Measurements from ENCODE around the gene MRPL12.

The MRPL12 gene

DNA sequence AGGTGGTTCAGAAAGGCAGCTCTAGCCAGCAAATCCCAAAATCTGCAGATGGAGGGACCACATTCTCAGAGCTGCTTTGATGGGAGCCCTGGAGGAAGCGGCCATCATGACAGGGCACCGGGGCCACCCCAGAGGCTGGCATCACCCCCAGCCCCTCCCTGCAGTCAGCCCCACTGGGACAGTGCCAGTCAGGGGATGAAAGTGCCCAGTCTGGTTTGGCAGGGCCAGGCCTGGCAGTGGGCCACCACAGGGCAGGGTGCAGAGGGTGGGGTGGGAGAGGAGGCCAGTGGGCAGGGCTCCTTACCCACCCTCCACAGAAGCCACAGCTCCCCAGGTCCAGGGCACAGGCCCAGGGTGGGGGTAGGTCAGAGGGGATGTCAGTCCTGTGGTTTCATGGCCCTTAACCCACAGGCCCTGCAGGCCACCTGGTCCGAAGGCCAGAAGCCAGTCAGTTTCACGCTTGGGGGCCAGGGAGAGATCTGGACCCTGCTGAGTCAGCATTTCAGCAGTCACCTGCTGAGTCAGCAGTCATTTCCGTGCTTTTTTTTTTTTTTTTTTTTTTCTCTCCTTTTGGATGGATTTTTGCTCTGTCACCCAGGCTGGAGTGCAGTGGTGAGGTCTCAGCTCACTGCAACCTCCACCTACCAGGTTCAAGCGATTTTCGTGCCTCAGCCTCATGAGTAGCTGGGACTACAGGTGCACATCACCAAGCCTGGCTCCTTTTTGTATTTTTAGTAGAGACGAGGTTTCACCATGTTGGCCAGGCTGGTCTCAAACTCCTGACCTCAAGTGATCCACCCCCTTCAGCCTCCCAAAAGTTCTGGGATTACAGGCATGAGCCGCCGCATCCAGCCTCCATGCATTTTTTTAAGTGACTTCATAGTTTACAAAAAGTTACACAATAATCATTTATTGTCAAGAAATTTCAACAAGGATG, 19.3 kb downstream of the MRPL12 start:
- TF ChIP-seq, protein P1, sequence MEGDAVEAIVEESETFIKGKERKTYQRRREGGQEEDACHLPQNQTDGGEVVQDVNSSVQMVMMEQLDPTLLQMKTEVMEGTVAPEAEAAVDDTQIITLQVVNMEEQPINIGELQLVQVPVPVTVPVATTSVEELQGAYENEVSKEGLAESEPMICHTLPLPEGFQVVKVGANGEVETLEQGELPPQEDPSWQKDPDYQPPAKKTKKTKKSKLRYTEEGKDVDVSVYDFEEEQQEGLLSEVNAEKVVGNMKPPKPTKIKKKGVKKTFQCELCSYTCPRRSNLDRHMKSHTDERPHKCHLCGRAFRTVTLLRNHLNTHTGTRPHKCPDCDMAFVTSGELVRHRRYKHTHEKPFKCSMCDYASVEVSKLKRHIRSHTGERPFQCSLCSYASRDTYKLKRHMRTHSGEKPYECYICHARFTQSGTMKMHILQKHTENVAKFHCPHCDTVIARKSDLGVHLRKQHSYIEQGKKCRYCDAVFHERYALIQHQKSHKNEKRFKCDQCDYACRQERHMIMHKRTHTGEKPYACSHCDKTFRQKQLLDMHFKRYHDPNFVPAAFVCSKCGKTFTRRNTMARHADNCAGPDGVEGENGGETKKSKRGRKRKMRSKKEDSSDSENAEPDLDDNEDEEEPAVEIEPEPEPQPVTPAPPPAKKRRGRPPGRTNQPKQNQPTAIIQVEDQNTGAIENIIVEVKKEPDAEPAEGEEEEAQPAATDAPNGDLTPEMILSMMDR (IDR thresholded peaks at IDR 0.05; ENCODE audit: extremely low read depth, missing control alignments) = no peak
- no peak for DNase-seq (ENCODE audit: low spot score)

DNA sequence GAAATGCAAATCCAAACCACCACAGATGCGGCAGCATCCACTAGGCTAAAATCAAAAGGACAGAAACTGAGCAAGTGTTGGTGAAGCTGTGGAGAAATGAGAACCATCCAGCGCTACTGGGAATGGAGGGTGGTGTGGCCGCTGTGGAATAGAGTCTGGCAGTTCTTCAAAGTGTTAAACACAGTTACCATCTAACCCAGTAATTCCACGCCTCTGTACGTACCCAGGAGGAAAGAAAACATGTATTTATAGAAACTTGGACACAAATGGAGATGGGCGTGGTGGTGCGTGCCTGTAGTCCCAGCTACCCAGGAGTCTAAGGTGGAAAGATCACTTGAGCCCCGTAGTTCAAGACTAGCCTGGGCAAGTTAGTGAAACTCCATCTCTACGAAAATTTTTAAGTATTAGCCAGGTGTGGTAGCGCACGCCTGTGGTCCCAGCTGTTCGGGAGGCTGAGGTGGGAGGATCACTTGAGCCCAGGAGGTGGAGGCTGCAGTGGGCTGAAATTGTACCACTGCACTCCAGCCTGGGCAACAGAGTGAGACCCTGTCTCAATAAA, 20.6 kb downstream of the MRPL12 start:
- TF ChIP-seq, protein P1 (IDR thresholded peaks at IDR 0.05; ENCODE audit: extremely low read depth, missing control alignments) = no peak

DNA sequence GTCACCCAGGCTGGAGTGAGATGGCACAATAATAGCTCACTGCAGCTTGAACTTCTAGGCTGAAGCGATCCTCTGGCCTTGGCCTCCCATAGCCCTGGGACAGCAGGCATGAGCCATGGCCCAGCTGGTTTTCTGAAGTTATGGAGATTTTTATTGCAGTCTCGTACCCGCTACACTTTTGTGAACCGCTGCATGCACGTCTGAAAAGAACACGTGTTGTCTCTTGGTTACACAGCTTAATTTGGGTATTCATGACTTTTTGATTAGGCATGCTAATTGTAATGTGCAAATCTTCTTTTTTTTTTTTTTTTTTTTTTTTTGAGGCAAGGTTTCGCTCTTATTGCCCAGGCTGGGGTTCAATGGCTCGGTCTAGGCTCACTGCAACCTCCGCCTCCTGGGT, 22.3 kb downstream of the MRPL12 start:
- no peak for DNase-seq (ENCODE audit: low spot score)
- TF ChIP-seq, protein P1 (IDR thresholded peaks at IDR 0.05; ENCODE audit: extremely low read depth, missing control alignments) = no peak

More for the DNA sequence above, 20.6 kb downstream of the MRPL12 start:
- no peak for DNase-seq (ENCODE audit: low spot score)

DNA sequence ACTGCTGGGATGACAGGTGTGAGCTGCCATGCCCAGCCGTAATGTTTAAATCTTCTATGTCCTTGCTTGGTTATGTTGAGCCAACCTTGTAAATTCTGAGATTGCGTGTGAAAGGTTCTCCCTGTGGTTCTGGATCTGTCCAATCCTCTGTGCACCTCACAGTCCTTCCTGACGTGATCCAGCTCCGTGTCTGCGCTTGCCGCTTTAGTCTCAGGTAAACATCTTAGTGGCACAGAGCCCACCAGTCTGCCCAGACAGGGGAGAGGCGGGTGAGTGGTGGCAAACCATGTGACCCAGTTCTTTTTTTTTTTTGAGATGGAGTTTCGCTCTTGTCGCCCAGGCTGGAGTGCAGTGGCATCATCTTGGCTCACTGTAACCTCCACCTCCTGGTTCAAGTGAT, 22.8 kb downstream of the MRPL12 start:
- TF ChIP-seq, protein P1 (IDR thresholded peaks at IDR 0.05; ENCODE audit: extremely low read depth, missing control alignments) = no peak
- DNase-seq (ENCODE audit: low spot score) = no peak

DNA sequence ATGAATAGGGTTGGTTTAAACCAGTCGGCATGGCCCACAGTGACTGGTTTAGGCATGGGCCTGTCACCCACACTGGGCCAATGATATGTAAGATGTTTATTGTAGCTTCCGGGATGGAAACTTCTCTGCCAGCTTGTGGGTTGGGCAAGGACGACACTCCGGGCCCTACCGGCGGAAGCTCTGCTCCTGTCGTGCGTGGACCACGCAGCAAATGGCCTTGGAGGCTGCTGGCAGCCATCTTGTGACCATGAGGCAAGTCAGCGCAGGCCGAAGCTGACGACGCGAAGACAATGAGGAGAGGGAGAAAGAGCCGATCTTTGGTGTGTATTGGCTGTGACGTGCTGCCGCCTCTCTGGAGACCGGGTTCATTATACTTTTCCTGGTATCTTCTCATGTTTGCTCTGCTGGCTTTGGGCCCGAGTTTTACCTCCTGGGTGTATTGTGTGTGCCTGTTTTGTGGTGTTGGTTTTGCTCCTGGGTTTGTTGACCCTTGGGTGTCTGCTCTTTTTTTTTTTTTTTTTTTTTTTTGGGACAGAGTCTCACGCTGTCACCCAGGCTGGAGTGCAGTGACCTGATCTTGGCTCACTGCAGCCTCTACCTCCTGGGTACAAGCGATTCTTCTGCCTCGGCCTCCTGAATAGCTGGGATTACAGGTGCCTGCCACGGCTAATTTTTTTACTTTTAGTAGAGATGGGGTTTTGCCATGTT, 24.3 kb downstream of the MRPL12 start:
- TF ChIP-seq, protein P1 (IDR thresholded peaks at IDR 0.05; ENCODE audit: extremely low read depth, missing control alignments) = no peak
- DNase-seq (ENCODE audit: low spot score) = no peak

DNA sequence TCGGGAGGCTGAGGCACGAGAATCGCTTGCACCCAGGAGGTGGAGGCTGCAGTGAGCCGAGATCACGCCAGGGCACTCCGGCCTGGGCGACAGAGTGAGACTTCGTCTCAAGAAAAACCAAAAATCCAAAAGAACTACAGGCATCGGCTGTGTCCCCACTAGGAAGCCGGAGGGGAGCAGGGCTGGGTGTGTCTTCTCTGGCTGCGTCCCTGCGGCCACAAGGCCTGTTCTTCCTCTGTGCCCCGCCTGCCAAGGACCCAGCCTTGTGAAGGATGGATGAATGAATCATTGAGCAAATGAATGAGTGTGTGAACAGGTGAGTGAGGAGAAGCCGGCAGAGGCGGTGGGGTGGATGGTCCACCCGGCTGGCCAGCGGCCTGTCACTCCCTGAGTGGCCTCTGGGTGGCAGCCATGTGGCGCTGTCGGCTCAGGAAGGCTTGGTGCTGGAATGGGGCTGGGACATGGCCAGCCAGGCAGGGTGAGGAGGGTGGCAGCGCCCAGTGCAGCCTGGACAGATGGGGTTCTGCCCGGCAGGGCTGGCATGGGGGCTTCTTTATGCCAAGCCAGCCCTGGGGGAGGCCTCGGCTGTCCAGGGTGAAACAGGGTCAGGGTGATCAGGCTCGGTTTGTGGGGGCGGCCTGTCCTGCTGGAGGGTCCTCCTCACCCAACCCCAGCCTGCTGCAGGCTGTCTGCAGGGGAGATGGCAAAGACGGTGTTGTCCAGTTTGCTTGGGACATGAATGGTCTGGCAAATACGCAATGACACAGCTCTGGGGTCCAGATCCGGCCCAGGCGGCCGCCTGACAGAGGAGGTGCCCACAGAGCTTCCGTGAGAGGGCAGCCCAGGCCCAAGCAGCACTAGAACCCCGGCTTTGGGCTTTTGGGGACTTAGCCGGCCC, 30.6 kb downstream of the MRPL12 start:
- peak; percentile 94 for DNase-seq (ENCODE audit: low spot score)
- TF ChIP-seq, protein P1 (IDR thresholded peaks at IDR 0.05; ENCODE audit: extremely low read depth, missing control alignments) = peak; percentile 91

Measured in GM20000 (cell line).